Measurements from ENCODE around the gene FHOD3. TPM values are rescaled to one million over a fixed set of nuclear protein-coding genes. Genes with fewer than 3 reads are reported as not detected.

The FHOD3 gene
- total RNA-seq, 1 experiment from 2014 or later: 0.34 TPM

DNA sequence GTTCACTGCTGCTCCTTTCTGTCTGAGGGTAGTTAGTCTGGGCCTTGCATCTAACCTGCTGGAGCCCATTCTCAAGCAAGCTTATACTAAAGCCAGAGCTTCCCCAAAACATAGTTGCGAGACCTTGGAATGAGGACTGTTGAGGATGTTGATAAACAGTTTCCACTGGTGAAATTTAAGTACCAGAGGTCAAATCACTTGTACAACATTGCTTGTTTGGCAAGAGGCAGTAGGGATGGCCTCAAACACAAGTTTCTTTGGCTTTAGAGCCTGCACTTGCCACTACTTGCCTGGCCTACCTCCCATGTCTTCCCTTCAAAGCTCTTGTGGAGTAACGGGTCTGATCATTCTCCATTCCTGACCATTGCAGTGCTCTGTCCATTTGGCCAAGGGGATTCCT lies 262.7 kb downstream of the FHOD3 start:
- intact Hi-C loops (cut with micrococcal nuclease; ENCODE audit: unreplicated experiment): no loop called here
- no TSS peak for BruUV-seq (replicated peaks)
- CTCF ChIA-PET: no interaction called here
- TF ChIP-seq EZH2 (IDR thresholded peaks at IDR 0.05; ENCODE audit: borderline replicate concordance, low read depth, low read length, poor library complexity, severe bottlenecking): no peak
- TF ChIP-seq, protein P1, sequence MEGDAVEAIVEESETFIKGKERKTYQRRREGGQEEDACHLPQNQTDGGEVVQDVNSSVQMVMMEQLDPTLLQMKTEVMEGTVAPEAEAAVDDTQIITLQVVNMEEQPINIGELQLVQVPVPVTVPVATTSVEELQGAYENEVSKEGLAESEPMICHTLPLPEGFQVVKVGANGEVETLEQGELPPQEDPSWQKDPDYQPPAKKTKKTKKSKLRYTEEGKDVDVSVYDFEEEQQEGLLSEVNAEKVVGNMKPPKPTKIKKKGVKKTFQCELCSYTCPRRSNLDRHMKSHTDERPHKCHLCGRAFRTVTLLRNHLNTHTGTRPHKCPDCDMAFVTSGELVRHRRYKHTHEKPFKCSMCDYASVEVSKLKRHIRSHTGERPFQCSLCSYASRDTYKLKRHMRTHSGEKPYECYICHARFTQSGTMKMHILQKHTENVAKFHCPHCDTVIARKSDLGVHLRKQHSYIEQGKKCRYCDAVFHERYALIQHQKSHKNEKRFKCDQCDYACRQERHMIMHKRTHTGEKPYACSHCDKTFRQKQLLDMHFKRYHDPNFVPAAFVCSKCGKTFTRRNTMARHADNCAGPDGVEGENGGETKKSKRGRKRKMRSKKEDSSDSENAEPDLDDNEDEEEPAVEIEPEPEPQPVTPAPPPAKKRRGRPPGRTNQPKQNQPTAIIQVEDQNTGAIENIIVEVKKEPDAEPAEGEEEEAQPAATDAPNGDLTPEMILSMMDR (conservative IDR thresholded peaks at IDR 0.05; ENCODE audit: low read depth, low read length): no peak
- POLR2A ChIA-PET (ENCODE audit: low non-redundant PET): no interaction called here
- H3K4me1 ChIP-seq (ENCODE audit: insufficient read depth, low read length, poor library complexity, severe bottlenecking): no peaks in the 10 kb centered on the region
- DNase-seq (ENCODE audit: low spot score): no peak
- no peaks in the 10 kb centered on the region for H3K9me3 ChIP-seq (ENCODE audit: low read depth, low read length, poor library complexity, severe bottlenecking)
- H3K27ac ChIP-seq (ENCODE audit: low read depth, low read length, poor library complexity, severe bottlenecking): no peak overlapping the region
- no peaks in the 10 kb centered on the region for H3K36me3 ChIP-seq (ENCODE audit: insufficient read depth, low read length, poor library complexity, severe bottlenecking)
- peaks cover 4% of the 10 kb centered on the region for H3K27me3 ChIP-seq (replicated peaks; ENCODE audit: insufficient read depth, low read depth, low read length, poor library complexity)
- no peak overlapping the region for H3K4me3 ChIP-seq (ENCODE audit: low read depth, low read length, poor library complexity, severe bottlenecking)

GRCh38 chr18:36561046-36561445 lies 263.5 kb downstream of the FHOD3 start:
- H3K4me1 ChIP-seq (ENCODE audit: insufficient read depth, low read length, poor library complexity, severe bottlenecking): no peaks in the 10 kb centered on the region
- H3K4me3 ChIP-seq (ENCODE audit: low read depth, low read length, poor library complexity, severe bottlenecking): no peak overlapping the region
- CTCF ChIA-PET: no interaction called here
- H3K27me3 ChIP-seq (replicated peaks; ENCODE audit: insufficient read depth, low read depth, low read length, poor library complexity): peaks cover 11% of the 10 kb centered on the region
- H3K9me3 ChIP-seq (ENCODE audit: low read depth, low read length, poor library complexity, severe bottlenecking): no peaks in the 10 kb centered on the region
- no peak for DNase-seq (ENCODE audit: low spot score)
- intact Hi-C loops (cut with micrococcal nuclease; ENCODE audit: unreplicated experiment): no loop called here
- H3K27ac ChIP-seq (ENCODE audit: low read depth, low read length, poor library complexity, severe bottlenecking): no peak overlapping the region
- no TSS peak for BruUV-seq (replicated peaks)
- POLR2A ChIA-PET (ENCODE audit: low non-redundant PET): no interaction called here
- no peaks in the 10 kb centered on the region for H3K36me3 ChIP-seq (ENCODE audit: insufficient read depth, low read length, poor library complexity, severe bottlenecking)
- TF ChIP-seq, protein P1 (conservative IDR thresholded peaks at IDR 0.05; ENCODE audit: low read depth, low read length): no peak
- TF ChIP-seq EZH2 (IDR thresholded peaks at IDR 0.05; ENCODE audit: borderline replicate concordance, low read depth, low read length, poor library complexity, severe bottlenecking): no peak

- intact Hi-C loops (cut with micrococcal nuclease; ENCODE audit: unreplicated experiment): no loop called here
- ChIA-PET POLR2A (ENCODE audit: low non-redundant PET) (no interaction called here), CTCF (no interaction called here)
- DNase-seq (ENCODE audit: low spot score): no peak
- H3K4me1 ChIP-seq (ENCODE audit: insufficient read depth, low read length, poor library complexity, severe bottlenecking): no peaks in the 10 kb centered on the region
- no peak overlapping the region for H3K4me3 ChIP-seq (ENCODE audit: low read depth, low read length, poor library complexity, severe bottlenecking)
- no peaks in the 10 kb centered on the region for H3K9me3 ChIP-seq (ENCODE audit: low read depth, low read length, poor library complexity, severe bottlenecking)
- TF ChIP-seq EZH2 (IDR thresholded peaks at IDR 0.05; ENCODE audit: borderline replicate concordance, low read depth, low read length, poor library complexity, severe bottlenecking): no peak
- TF ChIP-seq, protein P1 (conservative IDR thresholded peaks at IDR 0.05; ENCODE audit: low read depth, low read length): no peak
- H3K27me3 ChIP-seq (replicated peaks; ENCODE audit: insufficient read depth, low read depth, low read length, poor library complexity): peaks cover 22% of the 10 kb centered on the region
- H3K27ac ChIP-seq (ENCODE audit: low read depth, low read length, poor library complexity, severe bottlenecking): no peak overlapping the region
- BruUV-seq (replicated peaks): no TSS peak
- H3K36me3 ChIP-seq (ENCODE audit: insufficient read depth, low read length, poor library complexity, severe bottlenecking): no peaks in the 10 kb centered on the region
Measured at GRCh38 chr18:36564841-36565240, 267.3 kb downstream of the FHOD3 start.

All from A673 (cell line).